ENCODE results near the gene SMARCA2. TPM values are rescaled to one million over a fixed set of nuclear protein-coding genes. Genes with fewer than 3 reads are reported as not detected.

The SMARCA2 gene
- total and polyA plus RNA-seq, 10 of the 15 experiments (the other 5 are each of a cell fraction or from before 2014, with no cell fraction given), result 100 to 392 (median 204) TPM

DNA sequence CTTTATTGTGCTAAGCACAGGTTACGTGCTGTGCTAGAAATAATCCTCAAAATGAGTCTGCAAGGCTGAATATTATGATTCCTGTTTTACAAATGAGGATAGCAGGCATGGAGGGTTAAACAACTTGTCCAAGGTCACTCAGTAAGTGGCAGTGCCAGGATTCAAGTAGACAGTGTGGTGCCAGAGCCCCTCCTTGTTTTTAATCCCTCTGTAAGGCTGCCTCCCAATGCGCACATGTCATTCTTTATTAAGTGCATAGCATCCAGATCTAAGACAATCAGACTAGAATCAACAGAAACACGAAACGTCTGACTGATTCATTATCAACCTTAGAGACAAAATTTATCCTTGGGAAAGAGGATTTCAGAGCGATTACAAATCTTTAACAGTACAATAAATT, 199.6 kb downstream of the SMARCA2 start:
- no peak overlapping the region for H3K4me3 ChIP-seq
- no peak overlapping the region for H3K4me2 ChIP-seq (ENCODE audit: control insufficient read depth, insufficient read depth)
- no peaks in the 10 kb centered on the region for H3K27me3 ChIP-seq (replicated peaks in 1 of 2; ENCODE audit: control insufficient read depth in 2 of 2, insufficient read depth in 2 of 2, low read length in 1 of 2)
- no peaks in the 10 kb centered on the region for H3K79me2 ChIP-seq (ENCODE audit: control insufficient read depth, insufficient read depth, low read length)
- no peaks in the 10 kb centered on the region for H3K36me3 ChIP-seq (ENCODE audit: control insufficient read depth in 2 of 2, insufficient read depth in 2 of 2, low read length in 1 of 2)
- no peak overlapping the region for H3K27ac ChIP-seq (ENCODE audit: control insufficient read depth, insufficient read depth)
- ChIA-PET RAD21 (ENCODE audit: unreplicated experiment) (interaction anchor here (1.3 kb wide), 1 partner anchor 15 kb away, joined by 4 read pairs; no protein-coding TSS in a partner anchor), POLR2A (no interaction called here), CTCF (no interaction called here), SMC1A (ENCODE audit: uncharacterized antibody, unreplicated experiment) (no interaction called here)
- ATAC-seq (no peak), DNase-seq (ENCODE audit: low read depth, low spot score) (no peak), FAIRE-seq (no peak)
- WGBS (ENCODE audit: insufficient coverage, insufficient replicate concordance, low lambda C conversion rate, missing lambda C conversion rate), result 56% methylated on average over 5 of the region's 5 CpGs
- no peaks in the 10 kb centered on the region for H3K9me3 ChIP-seq (replicated peaks; ENCODE audit: control insufficient read depth, insufficient read depth, low read length)
- no peaks in the 10 kb centered on the region for H4K20me1 ChIP-seq (ENCODE audit: control insufficient read depth, insufficient read depth)
- BruUV-seq (replicated peaks), result no TSS peak
- H2AFZ ChIP-seq (ENCODE audit: control insufficient read depth, low read depth, low read length), result no peak overlapping the region
- in situ Hi-C loops (cut with MboI), result no loop called here
- TF ChIP-seq KAT2A (conservative IDR thresholded peaks at IDR 0.05; ENCODE audit: control insufficient read depth, low read depth, low read length) (no peak), ZBED1 (IDR thresholded peaks at IDR 0.05; ENCODE audit: borderline replicate concordance) (no peak), BACH1 (IDR thresholded peaks at IDR 0.05; ENCODE audit: borderline replicate concordance) (no peak)
- no peak overlapping the region for H3K9ac ChIP-seq (ENCODE audit: control insufficient read depth, insufficient read depth, low read length)
- H3K4me1 ChIP-seq (ENCODE audit: control insufficient read depth, insufficient read depth, low read length), result peaks cover 5% of the 10 kb centered on the region
- intact Hi-C loops (cut with micrococcal nuclease; ENCODE audit: unreplicated experiment), result no loop called here

DNA sequence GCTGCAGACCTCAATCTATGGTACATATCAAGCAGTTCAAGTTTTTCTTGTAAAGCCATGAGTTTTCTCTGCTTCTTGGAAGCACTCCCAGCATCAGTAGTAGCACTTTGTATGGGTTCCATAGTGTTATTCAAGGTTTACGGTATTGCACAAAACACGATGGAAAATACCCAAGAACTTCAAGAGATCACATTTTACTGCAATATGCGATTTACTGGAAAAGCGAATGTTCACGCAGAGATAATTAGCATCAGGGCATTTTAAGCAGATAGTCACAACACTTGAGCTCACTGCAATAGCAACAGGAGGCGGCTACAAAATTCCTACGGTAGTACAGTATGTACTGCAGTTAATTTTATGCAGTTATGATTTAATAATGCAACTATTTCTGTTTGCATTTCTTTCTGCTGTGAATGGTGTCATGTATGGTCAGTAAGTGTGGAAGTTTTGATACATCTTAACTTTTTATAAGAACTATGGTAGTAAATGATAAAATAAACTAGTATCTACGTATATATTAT, 200.8 kb downstream of the SMARCA2 start:
- H3K79me2 ChIP-seq (ENCODE audit: control insufficient read depth, insufficient read depth, low read length), result no peaks in the 10 kb centered on the region
- FAIRE-seq (no peak), ATAC-seq (no peak)

More for the DNA sequence above, 200.8 kb downstream of the SMARCA2 start:
- H3K27me3 ChIP-seq (replicated peaks in 1 of 2; ENCODE audit: control insufficient read depth in 2 of 2, insufficient read depth in 2 of 2, low read length in 1 of 2), result no peaks in the 10 kb centered on the region
- H2AFZ ChIP-seq (ENCODE audit: control insufficient read depth, low read depth, low read length), result no peak overlapping the region
- DNase-seq (ENCODE audit: low read depth, low spot score), result no peak
- CTCF ChIA-PET, result no interaction called here
- WGBS (ENCODE audit: insufficient coverage, insufficient replicate concordance, low lambda C conversion rate, missing lambda C conversion rate), result 75% methylated on average over 8 of the region's 8 CpGs
- H3K27ac ChIP-seq (ENCODE audit: control insufficient read depth, insufficient read depth), result no peak overlapping the region
- in situ Hi-C loops (cut with MboI), result no loop called here
- BruUV-seq (replicated peaks), result no TSS peak
- TF ChIP-seq KDM1A (IDR thresholded peaks at IDR 0.05; ENCODE audit: borderline replicate concordance) (no peak), POLR2A (IDR thresholded peaks at IDR 0.05; ENCODE audit: low read depth, low read length) (no peak)
- TF ChIP-seq, protein P1, sequence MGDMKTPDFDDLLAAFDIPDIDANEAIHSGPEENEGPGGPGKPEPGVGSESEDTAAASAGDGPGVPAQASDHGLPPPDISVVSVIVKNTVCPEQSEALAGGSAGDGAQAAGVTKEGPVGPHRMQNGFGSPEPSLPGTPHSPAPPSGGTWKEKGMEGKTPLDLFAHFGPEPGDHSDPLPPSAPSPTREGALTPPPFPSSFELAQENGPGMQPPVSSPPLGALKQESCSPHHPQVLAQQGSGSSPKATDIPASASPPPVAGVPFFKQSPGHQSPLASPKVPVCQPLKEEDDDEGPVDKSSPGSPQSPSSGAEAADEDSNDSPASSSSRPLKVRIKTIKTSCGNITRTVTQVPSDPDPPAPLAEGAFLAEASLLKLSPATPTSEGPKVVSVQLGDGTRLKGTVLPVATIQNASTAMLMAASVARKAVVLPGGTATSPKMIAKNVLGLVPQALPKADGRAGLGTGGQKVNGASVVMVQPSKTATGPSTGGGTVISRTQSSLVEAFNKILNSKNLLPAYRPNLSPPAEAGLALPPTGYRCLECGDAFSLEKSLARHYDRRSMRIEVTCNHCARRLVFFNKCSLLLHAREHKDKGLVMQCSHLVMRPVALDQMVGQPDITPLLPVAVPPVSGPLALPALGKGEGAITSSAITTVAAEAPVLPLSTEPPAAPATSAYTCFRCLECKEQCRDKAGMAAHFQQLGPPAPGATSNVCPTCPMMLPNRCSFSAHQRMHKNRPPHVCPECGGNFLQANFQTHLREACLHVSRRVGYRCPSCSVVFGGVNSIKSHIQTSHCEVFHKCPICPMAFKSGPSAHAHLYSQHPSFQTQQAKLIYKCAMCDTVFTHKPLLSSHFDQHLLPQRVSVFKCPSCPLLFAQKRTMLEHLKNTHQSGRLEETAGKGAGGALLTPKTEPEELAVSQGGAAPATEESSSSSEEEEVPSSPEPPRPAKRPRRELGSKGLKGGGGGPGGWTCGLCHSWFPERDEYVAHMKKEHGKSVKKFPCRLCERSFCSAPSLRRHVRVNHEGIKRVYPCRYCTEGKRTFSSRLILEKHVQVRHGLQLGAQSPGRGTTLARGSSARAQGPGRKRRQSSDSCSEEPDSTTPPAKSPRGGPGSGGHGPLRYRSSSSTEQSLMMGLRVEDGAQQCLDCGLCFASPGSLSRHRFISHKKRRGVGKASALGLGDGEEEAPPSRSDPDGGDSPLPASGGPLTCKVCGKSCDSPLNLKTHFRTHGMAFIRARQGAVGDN (IDR thresholded peaks at IDR 0.05), result no peak
- no peak overlapping the region for H3K4me2 ChIP-seq (ENCODE audit: control insufficient read depth, insufficient read depth)
- RAD21 ChIA-PET (ENCODE audit: unreplicated experiment), result interaction anchor here (1.3 kb wide), 1 partner anchor 14 kb away, joined by 4 read pairs; no protein-coding TSS in a partner anchor
- intact Hi-C loops (cut with micrococcal nuclease; ENCODE audit: unreplicated experiment), result no loop called here
- H3K36me3 ChIP-seq (ENCODE audit: control insufficient read depth in 2 of 2, insufficient read depth in 2 of 2, low read length in 1 of 2), result no peaks in the 10 kb centered on the region
- POLR2A ChIA-PET, result no interaction called here
- H4K20me1 ChIP-seq (ENCODE audit: control insufficient read depth, insufficient read depth), result no peaks in the 10 kb centered on the region
- no peaks in the 10 kb centered on the region for H3K9me3 ChIP-seq (replicated peaks; ENCODE audit: control insufficient read depth, insufficient read depth, low read length)
- no peaks in the 10 kb centered on the region for H3K4me1 ChIP-seq (ENCODE audit: control insufficient read depth, insufficient read depth, low read length)
- H3K9ac ChIP-seq (ENCODE audit: control insufficient read depth, insufficient read depth, low read length), result no peak overlapping the region
- SMC1A ChIA-PET (ENCODE audit: uncharacterized antibody, unreplicated experiment), result no interaction called here
- H3K4me3 ChIP-seq, result no peak overlapping the region

All from GM12878 (cell line).